A549 treated with CpdA at 1 μM for 4 hours (cell line): ENCODE data around the gene CDC25A. TPM values are rescaled to one million over a fixed set of nuclear protein-coding genes. Genes with fewer than 3 reads are reported as not detected.

ENCODE experiments used
- total RNA-seq: library from RNA; stranded (reverse); fragments of 200-300 nt; extraction: Qiagen RNA extraction; gene quantifications from 5 replicates; pipeline ENCODE4 v1.2.3, GENCODE V29; 2022; ENCODE audit warnings: low read depth

Gene CDC25A
- 9.1 to 11.3 TPM (median 9.8 TPM) in 5 replicates for total RNA-seq

DNA sequence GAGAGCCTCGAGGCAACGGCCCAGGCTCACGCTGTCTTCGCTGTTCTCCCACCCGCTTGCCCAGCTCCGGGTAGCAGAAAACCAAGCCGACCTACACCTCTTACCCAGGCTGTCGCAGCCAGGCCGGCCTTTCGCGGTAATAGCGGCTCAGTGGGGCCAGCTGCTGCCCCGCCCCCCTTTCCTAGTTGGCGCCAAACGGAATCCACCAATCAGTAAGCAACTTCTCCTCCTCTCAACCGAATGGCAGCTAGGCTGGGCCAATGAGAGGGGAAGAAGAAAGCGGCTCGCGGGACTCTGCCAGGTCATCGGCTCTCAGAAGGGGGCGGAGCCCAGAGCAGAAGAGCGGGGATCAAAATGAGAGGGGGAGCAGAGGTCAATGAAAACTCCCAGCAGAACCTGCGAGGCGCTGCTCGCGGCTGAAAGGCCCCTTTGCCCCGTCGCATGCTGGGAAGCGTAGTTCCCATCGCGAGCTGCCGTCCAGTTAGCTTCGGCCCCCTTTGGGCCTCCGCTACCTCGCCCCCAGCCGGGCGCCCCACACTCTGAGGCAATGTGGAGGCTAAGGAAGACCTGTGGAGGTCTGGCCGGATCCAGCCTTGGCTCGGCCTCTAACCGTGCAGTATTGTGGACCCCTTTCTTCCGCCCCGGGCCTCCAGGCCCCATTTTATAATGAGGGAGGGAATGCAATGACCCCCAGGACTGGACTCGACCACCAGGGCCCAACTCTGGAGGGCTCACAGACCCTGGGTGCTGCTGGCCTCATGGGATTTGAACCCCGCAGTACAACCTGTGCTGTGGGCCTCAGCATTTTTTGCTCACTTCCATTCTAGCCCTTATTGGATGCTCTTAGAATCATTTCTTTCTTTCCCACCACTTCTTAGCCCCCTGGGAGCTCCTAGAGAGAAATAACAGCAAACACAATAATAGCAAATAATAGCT lies at the start of gene CDC25A:
Gene CDC25A (minus strand): TSS at position 152 of the 936 bp plus-strand sequence. CDS start 470 bp downstream, outside the sequence.

GRCh38 chr3:48222616-48223513 lies 34.6 kb upstream of the CDC25A start, which contains the start of gene CAMP:
Gene CAMP, plus strand, starts transcription at chr3:48223495. Its CDS starts 17 bp downstream, at chr3:48223512.

Other genes with a start within 250 kb of the CDC25A start
- gene MAP4, start 172.0 kb downstream of the CDC25A start, total RNA-seq: 92.8 to 110 TPM (median 106 TPM) in 5 replicates
- gene CAMP, start 35.1 kb upstream of the CDC25A start, total RNA-seq: 0.23 TPM in 1 of 5 replicates, not detected in the others
- 2.2 to 3.0 TPM (median 2.4 TPM) in 5 replicates for gene ZNF589, start 52.7 kb upstream of the CDC25A start, total RNA-seq
- gene NME6, start 113.0 kb upstream of the CDC25A start, total RNA-seq: 22.6 to 26.2 TPM (median 24.6 TPM) in 5 replicates
- not detected in 5 replicates for gene SPINK8, start 145.2 kb upstream of the CDC25A start, total RNA-seq
- gene FBXW12, start 183.8 kb upstream of the CDC25A start, total RNA-seq: not detected in 5 replicates
- 13.7 to 17.6 TPM (median 14.1 TPM) in 5 replicates for gene PLXNB1, start 241.7 kb upstream of the CDC25A start, total RNA-seq